Natural killer cell (primary cell): Measurements from ENCODE around the gene PMM2. TPM values are rescaled to one million over a fixed set of nuclear protein-coding genes. Genes with fewer than 3 reads are reported as not detected.

Experiments used
- ATAC-seq, 3 donors: fragments of 150-1000 bp in 2 of 3; fragments of 200-7000 bp in 1 of 3; cut with Tn5 transposase; 1 replicate in 1 of 3; 2 replicates in 2 of 3; pipeline ENCODE4 v1.10.0; 2021; ENCODE audit warnings: mild to moderate bottlenecking in 2 of 3, moderate library complexity in 2 of 3
- DNase-seq, 2 donors: peaks; one replicate each; pipeline versions ENCODE4 v3.0.0 to v3.0.0-alpha.2; 2013 to 2021; ENCODE audit warnings: mixed read lengths in 1 of 2
- H3K27ac ChIP-seq: one replicate; pipeline ENCODE4 v1.5.1; 2013; ENCODE audit warnings: mild to moderate bottlenecking, low read length
- H3K27me3 ChIP-seq: one replicate; pipeline ENCODE4 v1.6.1; 2013; ENCODE audit warnings: low read length; ENCODE audit not compliant: control insufficient read depth, insufficient read depth
- H3K36me3 ChIP-seq: one replicate; pipeline ENCODE4 v1.6.1; 2013; ENCODE audit warnings: low read length; ENCODE audit not compliant: control insufficient read depth, insufficient read depth
- H3K4me1 ChIP-seq: one replicate; pipeline ENCODE4 v1.6.1; 2013; ENCODE audit warnings: low read length; ENCODE audit not compliant: control insufficient read depth, insufficient read depth
- H3K4me3 ChIP-seq: one replicate; pipeline ENCODE4 v1.5.1; 2013; ENCODE audit warnings: low read length
- H3K9me3 ChIP-seq: one replicate; pipeline ENCODE4 v1.6.1; 2013; ENCODE audit warnings: low read length; ENCODE audit not compliant: control insufficient read depth, insufficient read depth
- H3K27ac Mint-ChIP-seq, 2 donors: one replicate each; pipeline ENCODE4 v1.8.0; 2022; ENCODE audit warnings: mild to moderate bottlenecking in 2 of 2, mixed read lengths in 2 of 2, moderate library complexity in 1 of 2
- H3K27me3 Mint-ChIP-seq, 2 donors: one replicate each; pipeline ENCODE4 v1.8.0; 2022; ENCODE audit warnings: low read depth in 2 of 2, mixed read lengths in 2 of 2
- H3K36me3 Mint-ChIP-seq: one replicate; pipeline ENCODE4 v1.8.0; 2022; ENCODE audit warnings: mixed read lengths
- H3K4me1 Mint-ChIP-seq, 2 donors: one replicate each; pipeline ENCODE4 v1.8.0; 2022; ENCODE audit warnings: mixed read lengths in 2 of 2
- H3K4me3 Mint-ChIP-seq: one replicate; pipeline ENCODE4 v1.8.0; 2022; ENCODE audit warnings: mild to moderate bottlenecking, moderate library complexity, mixed read lengths
- H3K9me3 Mint-ChIP-seq, 2 donors: one replicate each; pipeline ENCODE4 v1.8.0; 2022; ENCODE audit warnings: mixed read lengths in 2 of 2
- WGBS: methylation state at CpG from one replicate; pipeline ENCODE4 v1.1.7; 2013; ENCODE audit warnings: missing lambda C conversion rate; ENCODE audit not compliant: insufficient coverage; 5-methylcytosine and 5-hydroxymethylcytosine counted together
- intact Hi-C: fragments of 100-400 bp; cut with micrococcal nuclease; formaldehyde crosslinking; loops from one replicate; pipeline ENCODE4 v1.14.2; 2022
- total RNA-seq, 4 donors: library from RNA; stranded (reverse); fragments of 120-200 nt in 1 of 4; gene quantifications; one replicate each; pipeline versions ENCODE4 v1.2.3 to v1.2.4, GENCODE V29; 2013 to 2022
- TF ChIP-seq, protein P1 (sequence below): fragments of 200-600 bp; IDR thresholded peaks from one replicate; pipeline ENCODE4 v1.8.0; 2022; ENCODE audit warnings: antibody characterized with exemption

PMM2 gene
- total RNA-seq, 3 donors from 2014 or later (not counting 1 experiment from before 2014, with no cell fraction given), result 33.4 to 37.6 (median 36.4) TPM

DNA sequence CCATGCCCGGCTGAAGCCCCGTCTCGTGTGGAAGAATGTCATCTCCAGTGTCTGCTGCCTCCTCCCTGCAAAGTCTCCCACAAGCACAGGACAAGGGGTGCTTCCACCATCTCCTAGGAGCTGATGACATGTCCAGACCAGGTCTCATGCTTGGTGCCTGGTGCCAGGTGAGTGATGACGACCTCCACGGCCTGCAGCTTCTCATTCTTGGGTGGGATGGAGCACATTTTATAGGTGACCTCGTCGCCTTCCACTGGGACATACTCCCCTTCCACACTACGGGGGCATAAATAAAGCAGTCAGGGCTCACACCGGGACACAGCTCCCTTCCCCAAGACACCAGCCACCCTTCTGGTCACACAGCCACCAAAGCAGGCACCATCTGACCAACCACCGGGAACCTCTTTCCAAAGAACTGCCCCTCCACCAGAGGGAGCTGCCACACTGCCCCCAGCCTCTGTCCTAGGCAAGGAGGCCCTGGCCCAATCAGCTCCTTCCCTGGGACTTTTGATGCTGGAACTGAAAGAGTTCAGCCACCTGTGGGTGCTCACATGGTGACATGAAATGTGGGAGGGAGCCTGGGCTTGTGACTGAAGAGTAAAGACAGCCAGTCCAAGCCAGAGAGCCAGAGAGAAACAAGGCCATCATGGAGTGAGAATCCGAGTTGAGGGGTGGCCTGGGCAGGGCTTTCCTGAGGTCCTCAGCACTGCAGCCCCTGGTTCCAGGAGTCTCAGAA lies 57.6 kb downstream of the PMM2 start:
- Mint-ChIP-seq H3K9me3 (no peaks in the 10 kb centered on the region), H3K27ac (peak overlapping the region in 1 of 2 donors; percentile 58), H3K36me3 (no peaks in the 10 kb centered on the region), H3K4me1 (peaks cover 21 to 35% of the 10 kb centered on the region in 2 donors), H3K4me3 (no peak overlapping the region), H3K27me3 (no peaks in the 10 kb centered on the region)
- Histone ChIP-seq H3K27me3 (no peaks in the 10 kb centered on the region), H3K36me3 (peaks cover 36% of the 10 kb centered on the region), H3K4me3 (no peak overlapping the region), H3K27ac (no peak overlapping the region), H3K4me1 (peaks cover 4% of the 10 kb centered on the region), H3K9me3 (no peaks in the 10 kb centered on the region)
- 96% methylated on average over 11 of the region's 11 CpGs for WGBS
- DNase-seq (no peak), ATAC-seq (no peak)
- TF ChIP-seq, protein P1, sequence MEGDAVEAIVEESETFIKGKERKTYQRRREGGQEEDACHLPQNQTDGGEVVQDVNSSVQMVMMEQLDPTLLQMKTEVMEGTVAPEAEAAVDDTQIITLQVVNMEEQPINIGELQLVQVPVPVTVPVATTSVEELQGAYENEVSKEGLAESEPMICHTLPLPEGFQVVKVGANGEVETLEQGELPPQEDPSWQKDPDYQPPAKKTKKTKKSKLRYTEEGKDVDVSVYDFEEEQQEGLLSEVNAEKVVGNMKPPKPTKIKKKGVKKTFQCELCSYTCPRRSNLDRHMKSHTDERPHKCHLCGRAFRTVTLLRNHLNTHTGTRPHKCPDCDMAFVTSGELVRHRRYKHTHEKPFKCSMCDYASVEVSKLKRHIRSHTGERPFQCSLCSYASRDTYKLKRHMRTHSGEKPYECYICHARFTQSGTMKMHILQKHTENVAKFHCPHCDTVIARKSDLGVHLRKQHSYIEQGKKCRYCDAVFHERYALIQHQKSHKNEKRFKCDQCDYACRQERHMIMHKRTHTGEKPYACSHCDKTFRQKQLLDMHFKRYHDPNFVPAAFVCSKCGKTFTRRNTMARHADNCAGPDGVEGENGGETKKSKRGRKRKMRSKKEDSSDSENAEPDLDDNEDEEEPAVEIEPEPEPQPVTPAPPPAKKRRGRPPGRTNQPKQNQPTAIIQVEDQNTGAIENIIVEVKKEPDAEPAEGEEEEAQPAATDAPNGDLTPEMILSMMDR, result no peak
- intact Hi-C loops, result no loop called here

DNA sequence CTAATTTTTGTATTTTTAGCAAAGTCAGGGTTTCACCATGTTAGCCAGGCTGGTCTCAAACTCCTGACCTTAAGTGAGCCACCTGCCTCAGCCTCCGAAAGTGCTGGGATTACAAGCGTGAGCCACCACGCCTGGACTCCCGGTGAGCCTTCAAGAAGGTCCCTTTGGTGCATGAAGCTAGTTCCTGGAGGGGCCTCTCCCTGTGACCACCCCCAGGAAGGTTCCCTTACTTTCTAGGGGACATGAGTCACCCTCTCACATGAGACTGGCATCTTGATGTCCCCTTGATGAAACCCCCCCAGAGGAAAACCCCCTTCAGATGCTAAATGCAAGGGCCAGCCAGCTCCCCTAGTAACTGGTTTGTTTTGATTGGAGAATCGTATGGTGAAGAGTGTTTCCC lies 58.3 kb downstream of the PMM2 start:
- no peak overlapping the region for H3K4me3 Mint-ChIP-seq
- DNase-seq (no peak), ATAC-seq (no peak)
- no peak overlapping the region for H3K27ac ChIP-seq
- TF ChIP-seq, protein P1, result no peak
- no peak overlapping the region for H3K4me3 ChIP-seq
- no peaks in the 10 kb centered on the region for H3K9me3 ChIP-seq
- H3K9me3 Mint-ChIP-seq, result no peaks in the 10 kb centered on the region
- H3K27ac Mint-ChIP-seq, result peak overlapping the region in 1 of 2 donors; percentile 56
- peaks cover 36% of the 10 kb centered on the region for H3K36me3 ChIP-seq
- peaks cover 13 to 29% of the 10 kb centered on the region in 2 donors for H3K4me1 Mint-ChIP-seq
- H3K27me3 Mint-ChIP-seq, result no peaks in the 10 kb centered on the region
- no peaks in the 10 kb centered on the region for H3K27me3 ChIP-seq
- intact Hi-C loops, result no loop called here
- H3K36me3 Mint-ChIP-seq, result no peaks in the 10 kb centered on the region
- WGBS, result 71% methylated on average over 4 of the region's 5 CpGs
- H3K4me1 ChIP-seq, result no peaks in the 10 kb centered on the region

DNA sequence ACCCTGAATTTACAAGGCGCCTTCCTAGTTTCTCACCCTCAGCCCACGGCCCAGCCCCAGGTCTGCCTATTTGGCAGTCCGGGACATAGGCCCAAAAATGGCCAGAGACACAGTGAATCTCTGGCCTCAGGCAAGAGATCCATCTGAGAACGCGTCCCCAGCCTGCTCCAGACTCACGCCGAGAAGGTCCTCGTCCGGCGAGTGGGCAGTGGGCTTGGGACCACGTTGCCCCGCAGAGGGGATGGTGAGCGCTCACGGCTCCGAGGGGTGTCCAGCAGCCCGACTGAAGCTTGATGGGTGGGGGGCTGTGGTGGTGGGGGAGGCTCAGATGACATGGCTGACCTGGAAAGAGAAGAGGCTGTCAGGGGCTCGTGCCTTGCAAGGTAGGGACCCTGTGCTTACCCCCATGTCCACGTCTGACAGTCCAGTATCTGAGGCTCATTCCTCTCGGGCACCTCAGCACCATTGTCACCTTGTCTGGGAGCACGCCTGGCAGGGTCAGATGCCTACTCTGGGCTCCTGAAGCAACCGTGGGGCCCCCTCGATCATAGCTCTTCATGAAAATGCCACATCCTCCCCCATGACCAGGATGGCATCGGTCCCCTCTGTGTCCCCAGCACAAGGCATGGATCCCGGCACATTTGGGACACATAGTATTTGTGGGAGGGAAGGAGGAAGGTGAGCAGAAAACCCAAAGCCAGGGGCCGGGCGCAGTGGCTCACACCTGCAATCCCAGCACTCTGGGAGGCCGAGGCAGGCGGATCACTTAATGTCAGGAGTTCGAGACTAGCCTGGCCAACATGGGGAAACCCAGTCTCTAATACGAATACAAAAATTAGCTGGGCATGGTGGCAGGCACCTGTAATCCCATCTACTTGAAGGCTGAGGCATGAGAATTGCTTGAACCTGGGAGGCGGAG lies 61.6 kb downstream of the PMM2 start:
- H3K36me3 Mint-ChIP-seq, result no peaks in the 10 kb centered on the region
- Histone ChIP-seq H3K4me3 (no peak overlapping the region), H3K9me3 (no peaks in the 10 kb centered on the region), H3K27ac (no peak overlapping the region), H3K27me3 (no peaks in the 10 kb centered on the region), H3K4me1 (no peaks in the 10 kb centered on the region), H3K36me3 (peaks cover 29% of the 10 kb centered on the region)
- intact Hi-C loops, result no loop called here
- H3K9me3 Mint-ChIP-seq, result no peaks in the 10 kb centered on the region
- peaks cover 18 to 35% of the 10 kb centered on the region in 2 donors for H3K4me1 Mint-ChIP-seq
- H3K4me3 Mint-ChIP-seq, result no peak overlapping the region
- DNase-seq, result no peak
- no peak for ATAC-seq
- no peaks in the 10 kb centered on the region for H3K27me3 Mint-ChIP-seq
- TF ChIP-seq, protein P1, result no peak
- H3K27ac Mint-ChIP-seq, result peak overlapping the region in 1 of 2 donors; percentile 33
- 92% methylated on average over 31 of the region's 31 CpGs for WGBS
